Raji (cell line): ENCODE measurements around the gene TBC1D9.

Experiments
- POLR2A ChIP-seq: IDR thresholded peaks from 2 replicates; pipeline ENCODE4 v1.6.1; 2011; ENCODE audit warnings: low read depth, low read length, control low read depth; ENCODE audit not compliant: insufficient read depth

Gene TBC1D9

DNA sequence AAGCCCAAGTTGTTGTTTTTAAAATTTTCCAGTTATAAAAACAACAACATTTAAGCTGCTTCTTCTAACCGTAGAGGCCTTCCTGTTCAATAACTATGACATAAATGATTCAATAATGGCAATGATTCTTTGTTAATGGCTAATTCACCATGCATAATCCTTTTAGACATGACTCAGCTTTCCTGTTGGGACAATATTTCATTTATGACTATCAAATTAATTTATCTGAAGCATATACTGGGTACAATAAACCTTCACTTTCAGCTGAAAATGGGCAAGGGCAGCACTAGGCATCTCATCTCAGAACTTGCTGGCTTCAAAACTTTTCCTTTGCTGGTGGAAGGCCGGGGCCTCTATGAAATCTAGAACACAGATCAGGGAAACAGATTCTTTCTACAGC, 38.9 kb downstream of the TBC1D9 start:
- TF ChIP-seq POLR2A, result no peak

DNA sequence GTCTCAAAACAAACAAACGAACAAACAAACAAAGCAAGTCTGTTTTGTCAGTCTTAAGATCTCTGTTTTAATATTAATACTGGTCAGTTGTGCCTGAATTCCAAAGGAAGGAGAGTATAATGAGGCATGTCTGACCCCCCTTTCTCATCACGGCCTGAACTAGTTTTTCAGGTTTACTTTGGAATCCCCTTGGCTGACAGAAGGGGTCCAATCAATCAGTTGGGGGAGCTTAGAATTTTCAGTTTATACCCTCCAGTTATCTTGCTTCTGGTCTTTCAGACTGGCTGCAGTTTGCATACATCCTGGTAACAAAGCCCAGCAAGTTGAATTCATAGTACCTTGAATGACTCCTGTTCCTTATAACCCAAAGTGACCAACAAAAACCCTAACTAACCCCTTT, 41.1 kb downstream of the TBC1D9 start:
- no peak for TF ChIP-seq POLR2A

DNA sequence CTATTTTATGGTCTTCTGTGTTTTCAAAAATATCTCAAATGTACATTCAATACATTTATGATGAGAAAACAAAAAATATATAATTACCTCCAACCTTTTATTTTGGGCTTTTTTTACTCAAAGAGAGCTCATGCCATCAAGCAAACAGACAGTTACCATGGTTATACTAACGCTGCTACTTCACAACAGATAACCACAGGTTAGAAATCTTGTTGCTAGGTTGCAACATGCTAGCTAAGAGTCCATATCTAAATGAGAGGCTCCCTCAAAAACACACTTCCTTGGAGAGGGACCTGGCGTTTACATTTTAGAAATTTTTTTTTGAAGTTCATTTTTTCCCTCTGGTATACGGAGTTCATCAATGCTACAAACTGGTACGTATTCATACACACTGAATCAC, 44.3 kb downstream of the TBC1D9 start:
- no peak for TF ChIP-seq POLR2A

DNA sequence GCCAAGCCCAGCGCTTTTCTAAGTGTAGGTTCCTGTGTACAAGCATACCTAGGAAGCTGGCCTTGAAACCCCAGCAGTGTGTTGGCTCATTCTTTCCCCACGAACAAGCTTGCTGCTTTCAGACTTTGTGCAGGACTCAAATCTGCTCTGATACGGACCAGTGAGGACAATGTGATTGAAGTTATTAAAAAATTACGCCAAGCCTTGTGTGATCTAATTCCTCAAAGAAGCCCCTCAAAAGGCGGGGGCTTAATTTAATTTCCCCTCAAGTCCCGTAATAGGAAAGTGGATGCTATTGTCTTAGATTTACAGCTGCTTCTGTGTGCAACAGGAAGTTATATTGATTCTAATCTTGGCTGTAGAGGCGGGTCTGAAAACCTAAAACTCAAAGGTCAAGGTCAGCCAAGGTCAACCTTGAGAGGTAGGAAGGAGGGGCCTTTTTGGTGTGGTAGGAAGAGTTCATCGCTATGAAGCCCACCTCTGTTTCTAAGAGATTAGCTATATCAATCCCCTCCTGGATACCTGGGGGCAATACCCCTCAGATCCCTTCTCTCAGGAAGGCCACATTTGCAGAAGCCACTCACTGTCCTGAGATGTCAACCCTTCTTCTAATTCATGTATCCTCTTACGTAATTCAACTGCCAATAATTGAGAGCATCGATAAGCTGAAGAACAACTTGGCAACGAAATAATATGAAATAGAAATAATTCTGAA, 45.1 kb downstream of the TBC1D9 start:
- no peak for TF ChIP-seq POLR2A

DNA sequence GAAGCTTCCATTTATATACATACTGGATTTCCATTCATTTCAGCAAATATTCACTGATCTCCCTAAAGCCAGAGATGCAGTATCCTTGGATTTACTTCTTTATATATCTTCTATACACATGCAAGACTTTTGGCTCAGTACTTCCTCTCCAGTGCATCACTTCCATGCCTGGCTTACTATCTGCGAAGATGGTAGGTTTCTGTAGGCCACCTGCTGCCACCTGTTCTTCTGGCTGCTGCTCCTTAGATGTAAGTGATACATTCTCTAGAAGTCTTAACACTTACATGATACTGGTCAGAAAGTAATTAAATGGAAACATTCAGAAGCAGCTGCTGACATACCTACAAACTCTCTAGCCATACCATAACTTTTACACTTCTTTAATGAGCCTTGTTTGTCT, 48.9 kb downstream of the TBC1D9 start:
- TF ChIP-seq POLR2A, result no peak

DNA sequence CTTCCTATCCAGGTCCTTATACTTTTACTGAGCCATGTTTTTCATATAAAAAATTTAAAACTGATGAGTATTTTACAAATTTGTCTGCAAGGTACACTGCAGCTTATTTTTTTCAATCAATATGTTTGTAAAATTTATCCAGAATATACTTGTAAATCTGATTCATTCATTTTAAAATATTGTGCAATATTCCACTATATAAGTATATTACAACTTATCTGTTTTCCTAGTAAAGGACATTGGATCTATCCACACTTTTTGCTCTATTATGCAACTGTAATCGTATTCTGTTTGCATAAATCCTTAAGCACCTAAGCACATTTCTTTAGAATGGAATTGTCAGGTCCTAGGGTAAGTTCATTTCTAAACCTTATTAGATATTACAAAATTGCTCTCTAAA, 49.5 kb downstream of the TBC1D9 start:
- no peak for TF ChIP-seq POLR2A

DNA sequence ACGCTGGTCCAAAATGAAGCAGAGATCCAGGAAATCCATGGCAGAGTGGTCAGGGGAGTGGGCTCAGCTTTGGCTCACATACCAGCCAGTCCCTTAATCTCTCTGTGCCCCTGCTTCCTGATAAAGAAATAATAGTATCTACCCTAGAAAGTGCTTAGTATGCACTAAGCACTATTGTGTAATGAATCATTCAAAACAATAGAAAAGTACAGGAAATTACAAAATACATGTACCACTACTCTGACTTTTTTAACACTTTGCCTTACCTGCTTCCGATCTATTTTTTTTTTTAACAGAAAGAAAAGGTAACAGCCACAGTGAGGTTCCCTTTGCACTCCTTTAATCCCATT, 49.9 kb downstream of the TBC1D9 start:
- TF ChIP-seq POLR2A, result no peak

DNA sequence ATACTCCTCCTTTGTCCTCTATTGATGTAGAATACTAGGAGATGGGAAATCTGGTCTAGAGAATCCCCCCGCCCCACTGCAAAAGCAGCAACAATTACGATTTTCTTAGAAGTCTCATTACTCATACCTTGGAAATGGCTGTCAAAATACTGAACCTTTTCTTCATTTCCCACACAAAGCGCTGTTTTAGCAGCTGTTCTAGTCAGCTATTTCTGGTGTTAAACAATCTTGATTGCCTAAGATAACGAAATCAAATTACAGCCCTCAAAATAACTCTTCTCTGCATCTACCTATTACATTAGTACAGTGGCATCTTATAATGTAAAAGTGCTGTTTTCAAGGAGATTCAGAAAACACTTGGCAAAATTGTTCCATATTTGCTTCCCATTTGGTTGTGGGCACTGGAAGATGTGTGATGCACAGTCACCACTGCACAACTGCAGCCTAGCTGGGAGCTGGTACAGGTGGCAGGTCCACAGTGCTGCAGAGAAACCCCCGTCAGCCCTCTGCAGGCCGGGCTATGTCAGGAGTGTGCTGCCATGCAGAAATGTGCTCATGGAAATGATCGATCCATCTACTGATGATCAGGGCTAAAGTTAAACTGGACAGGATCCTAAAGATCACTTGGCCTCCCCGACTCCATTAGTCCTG, 50.4 kb downstream of the TBC1D9 start:
- no peak for TF ChIP-seq POLR2A

DNA sequence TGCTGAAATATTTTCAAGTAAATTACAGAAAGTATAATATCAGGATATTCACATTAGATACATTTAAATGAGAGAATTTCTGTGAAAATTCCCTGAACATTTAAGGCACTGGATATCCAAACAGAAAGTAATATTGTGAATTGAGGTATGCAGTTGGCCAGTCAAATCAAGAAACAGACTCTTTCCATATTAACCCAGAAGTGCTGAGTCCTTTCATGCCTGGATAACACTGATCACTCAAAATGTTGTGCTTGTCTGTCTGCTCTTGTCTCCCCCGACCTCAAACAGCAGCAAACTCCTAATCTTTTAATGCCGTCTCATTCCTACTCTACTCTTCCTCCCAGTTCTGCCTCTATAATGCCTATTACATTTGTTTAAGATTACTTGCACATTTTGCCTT, 51.2 kb downstream of the TBC1D9 start:
- no peak for TF ChIP-seq POLR2A

DNA sequence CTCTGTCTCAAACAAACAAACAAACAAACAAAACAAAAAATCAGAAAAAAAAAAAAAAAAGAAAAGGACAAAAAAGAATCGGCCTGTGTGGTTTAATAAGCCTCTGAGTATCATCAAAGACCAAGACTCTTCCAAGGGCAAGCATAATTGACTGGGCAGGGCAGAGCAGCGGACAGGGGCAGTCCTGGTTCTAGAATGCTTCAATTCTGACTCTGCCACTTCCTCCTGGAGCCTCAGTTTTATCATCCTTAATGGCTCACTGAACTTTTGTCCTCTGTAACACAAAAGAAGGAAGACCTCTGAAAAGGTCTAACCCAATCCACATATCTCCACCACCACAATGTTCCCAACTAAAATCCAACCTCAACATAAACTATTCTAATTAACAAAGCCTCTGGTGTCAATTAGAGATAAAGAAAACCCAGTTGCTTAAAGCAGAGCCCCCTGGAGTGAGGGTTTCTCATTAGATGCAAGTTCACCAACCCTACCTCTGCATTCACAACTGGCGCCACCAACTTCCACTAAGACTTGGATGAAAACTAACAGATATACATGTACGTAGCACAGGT, 51.7 kb downstream of the TBC1D9 start:
- no peak for TF ChIP-seq POLR2A

DNA sequence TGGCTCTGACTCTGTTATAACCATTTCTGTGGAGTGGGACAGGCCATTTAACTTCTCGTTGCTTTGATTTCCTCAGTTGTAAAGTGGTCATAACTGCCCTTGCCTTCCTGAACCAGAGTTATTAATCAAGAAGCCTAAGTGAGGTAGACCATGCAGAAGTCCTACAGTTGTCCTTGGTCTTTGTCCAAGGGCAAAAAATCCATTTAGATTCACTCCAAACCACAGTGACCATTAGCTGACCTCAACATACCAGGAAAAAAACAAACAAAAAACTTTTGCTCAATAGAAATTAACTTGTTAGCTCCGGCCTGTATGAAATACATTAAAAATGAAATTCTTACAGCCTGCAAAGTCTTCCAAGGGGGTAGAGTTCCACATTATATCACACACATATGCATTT, 52.7 kb downstream of the TBC1D9 start:
- no peak for TF ChIP-seq POLR2A

DNA sequence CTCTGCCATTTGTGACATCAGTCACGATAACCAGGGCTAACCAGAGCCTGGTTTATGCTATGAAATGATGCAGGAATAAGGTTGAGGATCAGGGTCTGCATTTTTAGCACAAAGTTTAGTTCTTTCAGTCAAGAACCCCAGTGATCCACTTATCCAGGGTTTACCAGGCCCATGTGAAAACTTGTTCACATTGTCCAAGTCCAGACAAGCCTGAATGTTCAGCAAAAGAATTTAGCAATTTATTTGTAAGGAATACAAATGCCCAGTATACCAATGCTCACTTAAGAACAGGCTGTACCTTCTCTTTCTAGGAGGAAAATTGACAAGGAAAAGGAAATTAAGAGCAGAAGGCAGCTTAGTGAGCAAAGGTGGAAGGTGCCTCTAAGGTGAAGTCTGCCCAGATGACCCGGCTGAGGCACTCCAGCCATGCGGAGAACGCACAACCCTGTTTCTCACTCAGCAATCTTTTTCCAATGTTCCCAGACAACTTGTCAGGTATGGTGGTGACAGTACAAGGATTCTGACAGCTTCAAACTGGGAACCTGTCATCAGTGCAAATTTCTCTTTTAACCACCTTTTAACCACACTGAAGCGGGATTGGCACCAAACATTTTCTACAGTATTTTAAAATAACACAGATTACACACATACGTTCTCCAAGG, 54.0 kb downstream of the TBC1D9 start:
- TF ChIP-seq POLR2A, result no peak

DNA sequence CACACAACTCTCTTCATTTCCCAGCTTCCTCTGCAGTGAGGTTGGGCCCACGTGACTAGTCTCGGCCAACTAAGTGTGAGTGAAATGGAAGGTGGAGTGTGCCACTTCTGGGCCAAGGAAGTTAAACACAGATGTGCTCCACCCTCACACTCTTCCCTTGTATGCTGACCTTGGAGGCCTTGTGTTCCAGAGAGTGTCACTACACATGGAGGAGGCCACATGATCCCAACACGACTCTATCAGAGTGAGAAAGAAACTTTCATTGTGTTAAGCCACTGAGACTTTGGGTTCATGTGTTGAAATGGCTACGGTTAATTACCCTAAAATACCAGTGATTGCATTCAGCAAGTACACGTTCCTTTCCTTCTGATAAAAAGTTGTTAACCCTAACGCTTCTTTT, 55.1 kb downstream of the TBC1D9 start:
- no peak for TF ChIP-seq POLR2A

DNA sequence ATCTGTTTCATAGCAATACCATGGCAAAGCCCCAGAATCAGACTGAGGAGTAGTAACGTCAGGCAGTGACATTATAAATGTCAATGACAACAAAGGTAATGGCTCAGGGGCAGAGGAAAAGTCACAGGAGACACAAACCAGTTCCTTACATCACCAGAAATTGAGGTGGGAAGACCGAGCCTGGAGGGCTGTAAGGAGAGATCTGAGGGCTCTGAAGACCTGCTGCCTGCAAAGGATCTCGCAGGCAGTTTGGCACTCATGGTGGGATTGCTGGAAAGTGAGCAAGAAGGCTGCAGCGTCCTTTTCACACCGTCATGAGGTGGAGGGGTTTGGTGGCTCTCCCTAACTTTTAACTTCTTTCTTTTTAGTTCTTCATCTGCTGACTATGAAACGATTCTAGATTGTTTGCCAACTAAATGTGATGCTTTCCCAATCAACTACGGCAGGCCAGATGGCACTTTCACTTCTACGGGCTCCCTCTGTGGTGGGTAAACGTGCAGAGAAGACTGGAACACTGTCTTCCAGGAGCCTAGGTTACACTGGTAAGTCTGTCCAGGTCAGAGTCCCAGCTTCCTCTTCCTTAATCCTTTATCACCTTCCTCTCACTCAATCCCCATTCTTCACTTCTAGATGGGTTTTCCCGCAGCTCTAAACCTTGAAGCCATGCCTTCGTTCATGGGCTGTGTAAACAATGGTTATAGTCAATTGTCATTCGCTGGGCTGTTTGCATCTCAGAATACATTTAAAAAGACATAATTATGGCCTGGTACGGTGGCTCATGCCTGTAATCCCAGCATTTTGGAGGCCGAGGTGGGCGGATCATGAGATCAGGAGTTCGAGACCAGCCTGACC, 58.2 kb downstream of the TBC1D9 start:
- TF ChIP-seq POLR2A, result no peak

DNA sequence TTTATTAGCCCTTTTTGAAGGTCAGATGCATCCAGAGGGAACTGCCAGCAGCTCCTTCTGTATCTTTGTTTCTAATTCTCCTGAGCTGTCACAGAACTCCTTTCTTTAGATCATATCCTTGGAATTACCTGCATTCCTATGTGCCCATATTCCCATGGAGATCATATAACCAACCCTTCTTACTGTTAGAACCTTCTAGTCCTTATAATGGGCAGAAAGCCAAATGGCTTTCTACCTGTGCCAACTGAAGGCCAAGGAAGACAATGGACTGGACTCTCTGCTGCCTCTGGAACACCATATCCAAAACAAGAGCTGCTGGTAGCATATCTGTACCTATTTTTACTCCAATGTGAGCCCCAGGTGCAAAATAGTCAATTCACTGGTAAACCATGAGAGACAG, 60.7 kb downstream of the TBC1D9 start:
- TF ChIP-seq POLR2A, result no peak
